Measurements from ENCODE around the gene PSMD6.
A peak's percentile ranks its signal among the peaks of the same experiment; 100 is the strongest.

DNA sequence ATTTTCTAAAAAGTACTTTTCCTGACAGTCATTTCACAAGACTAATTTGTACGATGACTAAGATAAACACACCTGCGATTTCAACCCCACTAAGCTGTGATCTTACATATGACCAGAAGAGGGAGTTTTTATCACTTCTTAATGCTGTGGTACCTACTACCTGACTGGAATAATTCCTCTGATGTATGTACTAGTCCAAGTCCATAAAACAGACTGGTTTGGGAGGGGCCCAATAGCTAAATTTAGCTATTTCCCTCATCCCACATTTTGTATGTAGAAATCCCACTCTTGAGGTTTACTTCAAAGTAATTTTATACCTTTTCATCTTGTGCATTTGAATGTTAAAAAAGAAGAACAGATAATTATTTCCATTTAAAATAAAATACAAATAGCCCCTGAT is 61.4 kb downstream of the PSMD6 start:
- TF ChIP-seq POLR2AphosphoS5 (IDR thresholded peaks at IDR 0.05) (no peak), EP300 (IDR thresholded peaks at IDR 0.05) (no peak), POLR2A (IDR thresholded peaks at IDR 0.05) (no peak)
- TF ChIP-seq, protein P1, sequence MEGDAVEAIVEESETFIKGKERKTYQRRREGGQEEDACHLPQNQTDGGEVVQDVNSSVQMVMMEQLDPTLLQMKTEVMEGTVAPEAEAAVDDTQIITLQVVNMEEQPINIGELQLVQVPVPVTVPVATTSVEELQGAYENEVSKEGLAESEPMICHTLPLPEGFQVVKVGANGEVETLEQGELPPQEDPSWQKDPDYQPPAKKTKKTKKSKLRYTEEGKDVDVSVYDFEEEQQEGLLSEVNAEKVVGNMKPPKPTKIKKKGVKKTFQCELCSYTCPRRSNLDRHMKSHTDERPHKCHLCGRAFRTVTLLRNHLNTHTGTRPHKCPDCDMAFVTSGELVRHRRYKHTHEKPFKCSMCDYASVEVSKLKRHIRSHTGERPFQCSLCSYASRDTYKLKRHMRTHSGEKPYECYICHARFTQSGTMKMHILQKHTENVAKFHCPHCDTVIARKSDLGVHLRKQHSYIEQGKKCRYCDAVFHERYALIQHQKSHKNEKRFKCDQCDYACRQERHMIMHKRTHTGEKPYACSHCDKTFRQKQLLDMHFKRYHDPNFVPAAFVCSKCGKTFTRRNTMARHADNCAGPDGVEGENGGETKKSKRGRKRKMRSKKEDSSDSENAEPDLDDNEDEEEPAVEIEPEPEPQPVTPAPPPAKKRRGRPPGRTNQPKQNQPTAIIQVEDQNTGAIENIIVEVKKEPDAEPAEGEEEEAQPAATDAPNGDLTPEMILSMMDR (IDR thresholded peaks at IDR 0.05), result peak; percentile 49 to 73 (median 68)
